ENCODE results near the gene ARVCF. TPM values are rescaled to one million over a fixed set of nuclear protein-coding genes. Genes with fewer than 3 reads are reported as not detected.
A peak's percentile ranks its signal among the peaks of the same experiment; 100 is the strongest.

ARVCF gene
- total and polyA plus RNA-seq, 4 donors: 15.4 to 102 (median 62.1) TPM

DNA sequence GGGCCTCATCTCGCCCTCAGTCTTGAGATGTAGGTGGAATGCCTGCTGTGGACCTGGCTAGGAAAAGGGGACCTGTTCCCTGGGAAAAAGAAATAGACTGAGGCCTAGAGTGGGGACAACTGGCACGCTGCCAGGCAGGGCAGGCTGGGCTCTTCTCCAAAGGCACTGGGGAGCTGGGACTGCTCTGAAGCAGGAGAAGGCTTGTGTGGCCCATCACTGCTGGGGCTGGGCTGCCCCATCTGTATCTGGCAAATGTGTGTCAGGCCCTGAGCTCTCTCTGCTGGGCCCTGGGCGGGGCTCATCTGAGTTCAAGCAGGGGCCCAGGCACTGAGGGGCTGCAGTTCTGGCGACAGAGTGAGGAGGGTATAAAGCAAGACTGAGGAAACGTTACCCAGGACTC is 32.9 kb downstream of the ARVCF start:
- H3K27me3 ChIP-seq (ENCODE audit: control insufficient read depth in 1 of 2, insufficient read depth in 2 of 2, low read length in 1 of 2): no peaks in the 10 kb centered on the region
- H3K36me3 ChIP-seq (ENCODE audit: control insufficient read depth in 1 of 2, insufficient read depth in 2 of 2, low read length in 1 of 2): peaks cover 0 to 1% of the 10 kb centered on the region in 2 donors
- no peaks in the 10 kb centered on the region for H3K9me3 ChIP-seq (ENCODE audit: control insufficient read depth, low read length)
- no peak overlapping the region for H3K4me3 ChIP-seq (ENCODE audit: low read length in 2 of 2)
- no peak for ATAC-seq (ENCODE audit: low FRiP score)
- DNase-seq: peak; percentile 61 to 85
- H3K27ac ChIP-seq (ENCODE audit: low read depth in 1 of 2, low read length in 2 of 2): peak overlapping the region; percentile 62 to 71
- 32 to 36% methylated on average over 5 of the region's 5 CpGs for WGBS, 2 donors
- intact Hi-C loops (cut with DNase I): loop anchor here in 1 of 2 donors (1.0 kb wide), 1 partner anchor 13 kb away; no protein-coding TSS in a partner anchor
- no peaks in the 10 kb centered on the region for H3K4me1 ChIP-seq (ENCODE audit: control insufficient read depth in 1 of 2, insufficient read depth in 2 of 2, low read length in 2 of 2)

GRCh38 chr22:19982991-19983578 is 33.5 kb downstream of the ARVCF start:
- H3K36me3 ChIP-seq (ENCODE audit: control insufficient read depth in 1 of 2, insufficient read depth in 2 of 2, low read length in 1 of 2): peaks cover 0 to 4% of the 10 kb centered on the region in 2 donors
- H3K27ac ChIP-seq (ENCODE audit: low read depth in 1 of 2, low read length in 2 of 2): peak overlapping the region; percentile 62 to 71
- ATAC-seq (ENCODE audit: low FRiP score) (no peak), DNase-seq (peak; percentile 64 to 78)
- WGBS, 2 donors: 30 to 44% methylated on average over 8 of the region's 8 CpGs
- no peaks in the 10 kb centered on the region for H3K4me1 ChIP-seq (ENCODE audit: control insufficient read depth in 1 of 2, insufficient read depth in 2 of 2, low read length in 2 of 2)
- intact Hi-C loops (cut with DNase I): no loop called here
- H3K4me3 ChIP-seq (ENCODE audit: low read length in 2 of 2): no peak overlapping the region
- H3K9me3 ChIP-seq (ENCODE audit: control insufficient read depth, low read length): no peaks in the 10 kb centered on the region
- no peaks in the 10 kb centered on the region for H3K27me3 ChIP-seq (ENCODE audit: control insufficient read depth in 1 of 2, insufficient read depth in 2 of 2, low read length in 1 of 2)

GRCh38 chr22:19981961-19982920 is 34.4 kb downstream of the ARVCF start:
- Histone ChIP-seq H3K4me3 (ENCODE audit: low read length in 2 of 2) (no peak overlapping the region), H3K36me3 (ENCODE audit: control insufficient read depth in 1 of 2, insufficient read depth in 2 of 2, low read length in 1 of 2) (peaks cover 0 to 6% of the 10 kb centered on the region in 2 donors), H3K27me3 (ENCODE audit: control insufficient read depth in 1 of 2, insufficient read depth in 2 of 2, low read length in 1 of 2) (no peaks in the 10 kb centered on the region), H3K4me1 (ENCODE audit: control insufficient read depth in 1 of 2, insufficient read depth in 2 of 2, low read length in 2 of 2) (no peaks in the 10 kb centered on the region), H3K27ac (ENCODE audit: low read depth in 1 of 2, low read length in 2 of 2) (no peak overlapping the region), H3K9me3 (ENCODE audit: control insufficient read depth, low read length) (no peaks in the 10 kb centered on the region)
- 89 to 90% methylated on average over 16 of the region's 16 CpGs for WGBS, 2 donors
- ATAC-seq (ENCODE audit: low FRiP score): no peak
- intact Hi-C loops (cut with DNase I): no loop called here
- peak; percentile 48 to 63 for DNase-seq

DNA sequence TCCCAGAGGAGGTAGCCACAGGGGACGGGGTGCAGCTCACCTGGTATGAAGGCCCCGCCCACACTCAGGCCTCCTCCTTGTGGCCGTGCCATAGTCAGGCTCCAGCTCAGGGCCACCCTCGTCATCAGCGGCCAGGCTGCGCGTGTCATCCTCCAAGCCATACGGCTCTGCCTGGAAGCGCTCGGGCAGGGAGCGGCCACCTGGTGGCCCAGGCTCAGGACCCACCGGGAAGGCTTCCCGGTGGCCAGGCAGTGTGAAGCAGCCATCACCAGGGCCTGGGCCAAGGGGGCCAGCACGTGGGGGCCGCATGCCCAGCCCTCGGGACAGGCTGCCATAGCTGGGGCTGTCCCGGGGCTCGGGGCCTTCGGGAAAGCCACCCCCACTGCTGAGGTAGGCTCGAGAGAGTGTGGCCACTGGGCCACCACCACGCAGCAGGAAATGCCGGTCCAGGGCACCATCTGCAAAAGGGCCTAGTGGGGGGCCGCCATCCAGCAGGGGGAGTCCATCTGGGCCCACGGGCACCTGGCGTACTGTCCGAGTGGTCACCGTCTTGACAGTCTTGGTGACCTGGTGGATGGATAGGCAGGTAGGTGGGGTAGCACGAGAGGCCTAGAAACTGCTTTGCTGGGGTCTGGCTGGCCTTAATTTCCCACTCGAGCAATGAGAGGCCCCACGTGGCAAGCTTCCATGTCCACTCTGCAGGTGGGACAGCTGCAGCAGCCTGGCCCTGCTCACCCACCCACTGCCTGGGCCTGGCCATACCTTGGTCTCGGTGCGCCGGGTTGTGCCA is 35.3 kb downstream of the ARVCF start:
- DNase-seq (peak; percentile 46 to 75), ATAC-seq (ENCODE audit: low FRiP score) (no peak)
- WGBS, 2 donors: 85 to 88% methylated on average over 33 of the region's 33 CpGs
- Histone ChIP-seq H3K27me3 (ENCODE audit: control insufficient read depth in 1 of 2, insufficient read depth in 2 of 2, low read length in 1 of 2) (no peaks in the 10 kb centered on the region), H3K27ac (ENCODE audit: low read depth in 1 of 2, low read length in 2 of 2) (no peak overlapping the region), H3K36me3 (ENCODE audit: control insufficient read depth in 1 of 2, insufficient read depth in 2 of 2, low read length in 1 of 2) (peaks cover 0 to 6% of the 10 kb centered on the region in 2 donors), H3K4me3 (ENCODE audit: low read length in 2 of 2) (no peak overlapping the region), H3K4me1 (ENCODE audit: control insufficient read depth in 1 of 2, insufficient read depth in 2 of 2, low read length in 2 of 2) (no peaks in the 10 kb centered on the region), H3K9me3 (ENCODE audit: control insufficient read depth, low read length) (no peaks in the 10 kb centered on the region)
- intact Hi-C loops (cut with DNase I): no loop called here

GRCh38 chr22:19980766-19981165 is 35.9 kb downstream of the ARVCF start:
- no peak overlapping the region for H3K27ac ChIP-seq (ENCODE audit: low read depth in 1 of 2, low read length in 2 of 2)
- peaks cover 0 to 6% of the 10 kb centered on the region in 2 donors for H3K36me3 ChIP-seq (ENCODE audit: control insufficient read depth in 1 of 2, insufficient read depth in 2 of 2, low read length in 1 of 2)
- H3K4me3 ChIP-seq (ENCODE audit: low read length in 2 of 2): no peak overlapping the region
- intact Hi-C loops (cut with DNase I): no loop called here
- H3K9me3 ChIP-seq (ENCODE audit: control insufficient read depth, low read length): no peaks in the 10 kb centered on the region
- WGBS, 2 donors: 48 to 66% methylated on average over 7 of the region's 7 CpGs
- no peaks in the 10 kb centered on the region for H3K4me1 ChIP-seq (ENCODE audit: control insufficient read depth in 1 of 2, insufficient read depth in 2 of 2, low read length in 2 of 2)
- ATAC-seq (ENCODE audit: low FRiP score) (no peak), DNase-seq (peak in 1 of 2 donors; percentile 51)
- H3K27me3 ChIP-seq (ENCODE audit: control insufficient read depth in 1 of 2, insufficient read depth in 2 of 2, low read length in 1 of 2): no peaks in the 10 kb centered on the region

DNA sequence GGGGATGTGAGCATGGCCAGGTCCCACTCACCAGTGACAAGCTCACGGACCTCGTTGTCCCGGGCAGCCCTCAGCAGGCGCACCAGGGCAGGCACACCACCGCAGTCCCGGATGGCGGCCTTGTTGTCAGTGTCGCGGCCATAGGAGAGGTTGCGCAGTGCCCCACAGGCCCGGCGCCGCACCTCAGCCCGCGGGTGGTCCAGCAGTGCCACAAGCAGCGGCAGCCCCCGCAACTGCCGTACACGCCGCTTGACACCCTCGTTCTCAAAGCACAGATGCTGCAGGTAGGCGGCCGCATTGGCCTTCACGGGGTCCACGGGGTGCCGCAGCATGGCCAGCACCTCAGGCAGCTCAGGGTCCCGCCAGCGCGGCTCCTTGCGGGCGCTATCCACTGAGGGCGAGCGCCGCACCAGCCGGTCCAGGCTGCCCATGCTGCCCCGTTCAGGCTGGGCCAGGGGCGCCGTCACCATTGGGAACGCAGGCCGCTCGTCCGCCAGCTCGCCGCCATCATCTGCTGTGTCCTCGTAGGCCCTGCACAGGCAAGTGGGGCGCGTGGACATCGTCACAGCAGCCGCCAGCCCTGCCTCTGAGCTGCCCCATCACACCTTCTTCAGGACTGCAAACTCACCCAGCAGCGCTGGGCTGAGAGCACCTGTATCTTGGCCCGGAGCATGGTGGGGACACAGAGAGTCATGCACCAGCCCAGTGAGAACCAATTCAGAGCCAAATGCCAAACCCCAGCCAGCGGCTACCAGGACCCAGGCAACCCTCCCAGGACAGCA is 36.7 kb downstream of the ARVCF start:
- 91 to 92% methylated on average over 50 to 52 of the region's 52 CpGs for WGBS, 2 donors
- H3K36me3 ChIP-seq (ENCODE audit: control insufficient read depth in 1 of 2, insufficient read depth in 2 of 2, low read length in 1 of 2): peaks cover 0 to 6% of the 10 kb centered on the region in 2 donors
- H3K4me3 ChIP-seq (ENCODE audit: low read length in 2 of 2): no peak overlapping the region
- H3K27ac ChIP-seq (ENCODE audit: low read depth in 1 of 2, low read length in 2 of 2): no peak overlapping the region
- no peak for DNase-seq
- no peak for ATAC-seq (ENCODE audit: low FRiP score)
- intact Hi-C loops (cut with DNase I): loop anchor here in 1 of 2 donors (10.0 kb wide), 1 partner anchor 105 kb away; the partner anchor contains the start of gene DGCR8
- H3K27me3 ChIP-seq (ENCODE audit: control insufficient read depth in 1 of 2, insufficient read depth in 2 of 2, low read length in 1 of 2): no peaks in the 10 kb centered on the region
- no peaks in the 10 kb centered on the region for H3K4me1 ChIP-seq (ENCODE audit: control insufficient read depth in 1 of 2, insufficient read depth in 2 of 2, low read length in 2 of 2)
- H3K9me3 ChIP-seq (ENCODE audit: control insufficient read depth, low read length): no peaks in the 10 kb centered on the region

GRCh38 chr22:19978748-19979147 is 37.9 kb downstream of the ARVCF start:
- ATAC-seq (ENCODE audit: low FRiP score): no peak
- WGBS, 2 donors: 87 to 92% methylated on average over 17 of the region's 17 CpGs
- no peaks in the 10 kb centered on the region for H3K9me3 ChIP-seq (ENCODE audit: control insufficient read depth, low read length)
- no peak overlapping the region for H3K4me3 ChIP-seq (ENCODE audit: low read length in 2 of 2)
- H3K27ac ChIP-seq (ENCODE audit: low read depth in 1 of 2, low read length in 2 of 2): no peak overlapping the region
- no peaks in the 10 kb centered on the region for H3K27me3 ChIP-seq (ENCODE audit: control insufficient read depth in 1 of 2, insufficient read depth in 2 of 2, low read length in 1 of 2)
- no peaks in the 10 kb centered on the region for H3K4me1 ChIP-seq (ENCODE audit: control insufficient read depth in 1 of 2, insufficient read depth in 2 of 2, low read length in 2 of 2)
- intact Hi-C loops (cut with DNase I): loop anchor here in 1 of 2 donors (10.0 kb wide), 1 partner anchor 106 kb away; the partner anchor contains the start of gene DGCR8
- no peak for DNase-seq
- H3K36me3 ChIP-seq (ENCODE audit: control insufficient read depth in 1 of 2, insufficient read depth in 2 of 2, low read length in 1 of 2): peaks cover 0 to 6% of the 10 kb centered on the region in 2 donors
